ENCODE results near the gene CREBBP. TPM values are rescaled to one million over a fixed set of nuclear protein-coding genes. Genes with fewer than 3 reads are reported as not detected.

The CREBBP gene
- total RNA-seq, 4 donors from 2014 or later = 48.2 to 112 (median 74.9) TPM

DNA sequence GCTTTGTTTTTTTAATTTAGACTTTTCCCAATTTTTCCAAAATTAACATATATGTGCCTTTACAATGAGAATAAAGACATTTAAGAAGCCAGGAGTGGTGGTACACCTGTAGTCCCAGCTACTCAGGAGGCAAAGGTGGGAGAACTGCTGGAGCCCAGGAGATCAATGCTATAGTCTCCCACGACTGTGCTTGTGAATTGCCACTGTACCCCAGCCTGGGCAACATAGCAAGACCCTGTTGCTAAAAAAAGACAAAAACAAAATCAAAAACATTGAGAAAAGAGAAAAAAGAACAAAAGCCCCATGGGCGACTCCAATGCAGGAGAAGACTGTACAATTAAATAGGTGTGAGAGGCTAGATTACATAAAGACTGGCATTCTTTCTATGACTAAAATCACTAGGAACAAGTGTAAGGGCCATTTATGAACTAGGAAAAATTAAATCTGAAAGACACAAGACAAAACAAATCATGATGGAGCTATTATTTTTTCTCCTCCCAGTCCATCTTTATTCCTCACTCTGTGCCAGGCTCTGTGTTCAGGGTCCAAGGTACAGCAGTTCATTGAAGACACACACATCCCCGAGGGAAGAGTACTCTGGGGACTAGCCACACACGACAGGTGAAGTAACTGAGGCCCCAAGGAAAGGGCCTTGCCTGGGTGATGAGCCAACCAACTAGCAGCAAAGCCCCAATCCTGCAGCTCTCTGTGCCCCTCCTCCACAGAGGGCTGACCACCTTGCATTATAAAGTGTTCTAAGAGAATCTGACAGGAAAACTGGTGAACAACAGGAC, 79.8 kb downstream of the CREBBP start:
- H3K9me3 ChIP-seq = no peaks in the 10 kb centered on the region
- no peak for TF ChIP-seq POLR2A (IDR thresholded peaks at IDR 0.05; ENCODE audit: low read depth)
- TF ChIP-seq EP300 (IDR thresholded peaks at IDR 0.05) = no peak
- TF ChIP-seq, protein P1, sequence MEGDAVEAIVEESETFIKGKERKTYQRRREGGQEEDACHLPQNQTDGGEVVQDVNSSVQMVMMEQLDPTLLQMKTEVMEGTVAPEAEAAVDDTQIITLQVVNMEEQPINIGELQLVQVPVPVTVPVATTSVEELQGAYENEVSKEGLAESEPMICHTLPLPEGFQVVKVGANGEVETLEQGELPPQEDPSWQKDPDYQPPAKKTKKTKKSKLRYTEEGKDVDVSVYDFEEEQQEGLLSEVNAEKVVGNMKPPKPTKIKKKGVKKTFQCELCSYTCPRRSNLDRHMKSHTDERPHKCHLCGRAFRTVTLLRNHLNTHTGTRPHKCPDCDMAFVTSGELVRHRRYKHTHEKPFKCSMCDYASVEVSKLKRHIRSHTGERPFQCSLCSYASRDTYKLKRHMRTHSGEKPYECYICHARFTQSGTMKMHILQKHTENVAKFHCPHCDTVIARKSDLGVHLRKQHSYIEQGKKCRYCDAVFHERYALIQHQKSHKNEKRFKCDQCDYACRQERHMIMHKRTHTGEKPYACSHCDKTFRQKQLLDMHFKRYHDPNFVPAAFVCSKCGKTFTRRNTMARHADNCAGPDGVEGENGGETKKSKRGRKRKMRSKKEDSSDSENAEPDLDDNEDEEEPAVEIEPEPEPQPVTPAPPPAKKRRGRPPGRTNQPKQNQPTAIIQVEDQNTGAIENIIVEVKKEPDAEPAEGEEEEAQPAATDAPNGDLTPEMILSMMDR (IDR thresholded peaks at IDR 0.05) = no peak
- TF ChIP-seq POLR2AphosphoS5 (IDR thresholded peaks at IDR 0.05) = no peak
- intact Hi-C loops (cut with DNase I) = no loop called here
- H3K27me3 ChIP-seq = no peaks in the 10 kb centered on the region
- no peak for DNase-seq (ENCODE audit: extremely low spot score)
- no peak overlapping the region for H3K27ac ChIP-seq (replicated peaks in 1 of 4)
- H3K4me3 ChIP-seq = no peak overlapping the region
- WGBS = 81% methylated on average over 4 of the region's 4 CpGs
- H3K4me1 ChIP-seq = peaks cover 53 to 93% (median 83%) of the 10 kb centered on the region in 4 donors
- no peaks in the 10 kb centered on the region for H3K36me3 ChIP-seq

DNA sequence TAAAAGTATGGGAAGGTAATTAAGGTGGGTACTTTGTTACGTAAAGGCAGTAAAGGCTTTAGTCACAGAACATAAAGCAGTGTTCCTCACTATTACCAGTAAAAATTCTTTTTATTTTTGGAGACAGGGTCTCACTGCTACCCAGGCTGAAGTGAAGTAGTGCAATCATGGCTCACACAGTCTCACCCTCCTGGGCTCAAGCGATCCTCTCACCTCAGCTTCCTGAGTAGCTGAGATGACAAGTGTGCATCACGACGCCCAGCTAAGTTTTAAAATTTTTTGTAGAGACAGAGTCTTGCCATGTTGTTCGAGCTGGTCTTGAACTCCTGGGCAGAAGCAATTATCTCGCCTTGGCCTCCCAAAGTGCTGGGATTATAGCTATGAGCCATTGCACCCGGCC, 80.5 kb downstream of the CREBBP start:
- no peaks in the 10 kb centered on the region for H3K9me3 ChIP-seq
- H3K4me1 ChIP-seq = peaks cover 56 to 93% (median 83%) of the 10 kb centered on the region in 4 donors
- no peak for DNase-seq (ENCODE audit: extremely low spot score)
- H3K27ac ChIP-seq (replicated peaks in 1 of 4) = no peak overlapping the region
- H3K36me3 ChIP-seq = no peaks in the 10 kb centered on the region
- H3K27me3 ChIP-seq = no peaks in the 10 kb centered on the region
- intact Hi-C loops (cut with DNase I) = no loop called here
- TF ChIP-seq, protein P1 (IDR thresholded peaks at IDR 0.05) = no peak
- TF ChIP-seq POLR2A (IDR thresholded peaks at IDR 0.05; ENCODE audit: low read depth) (no peak), POLR2AphosphoS5 (IDR thresholded peaks at IDR 0.05) (no peak), EP300 (IDR thresholded peaks at IDR 0.05) (no peak)
- WGBS = 91% methylated on average over 7 of the region's 7 CpGs
- H3K4me3 ChIP-seq = no peak overlapping the region

DNA sequence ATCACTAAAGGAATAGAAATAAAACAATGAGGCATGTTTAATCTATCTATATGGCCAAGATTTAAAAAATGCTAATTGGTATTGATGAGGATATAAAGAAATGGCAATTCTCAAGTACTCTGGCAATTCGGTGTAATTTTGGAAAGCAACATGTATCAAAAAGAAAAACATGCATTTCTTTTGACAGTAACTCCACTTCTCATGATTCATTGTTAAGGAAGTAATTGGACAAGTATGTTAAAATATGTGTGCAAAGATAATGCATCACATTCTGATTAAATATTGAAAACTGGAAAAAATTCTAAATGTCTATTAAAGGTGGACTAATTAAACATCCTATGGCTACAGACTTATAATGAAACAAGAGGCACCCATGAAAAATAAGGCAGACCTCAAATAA, 81.2 kb downstream of the CREBBP start:
- WGBS = 57% methylated on average over 1 of the region's 1 CpG
- intact Hi-C loops (cut with DNase I) = no loop called here

DNA sequence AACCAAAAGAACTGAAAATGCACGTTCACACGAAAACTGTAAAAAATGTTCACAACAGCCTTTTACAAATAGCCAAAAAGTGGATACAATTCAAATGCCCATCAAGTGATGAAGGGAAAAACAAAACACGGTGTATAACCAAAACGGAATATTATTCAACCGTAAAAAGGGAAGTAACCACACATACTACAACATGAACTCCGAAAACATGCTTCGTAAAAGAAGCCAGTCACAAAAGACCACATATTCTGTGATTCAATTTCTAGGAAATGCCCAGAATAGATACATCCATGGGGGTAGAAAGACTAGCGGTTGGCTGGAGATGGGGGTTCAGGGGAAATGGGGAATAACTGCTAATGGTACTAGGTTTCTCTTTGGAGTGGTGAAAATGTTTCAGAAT, 81.7 kb downstream of the CREBBP start:
- no peaks in the 10 kb centered on the region for H3K27me3 ChIP-seq
- no peak overlapping the region for H3K4me3 ChIP-seq
- TF ChIP-seq POLR2AphosphoS5 (IDR thresholded peaks at IDR 0.05) (no peak), POLR2A (IDR thresholded peaks at IDR 0.05; ENCODE audit: low read depth) (no peak), EP300 (IDR thresholded peaks at IDR 0.05) (no peak)
- TF ChIP-seq, protein P1 (IDR thresholded peaks at IDR 0.05) = no peak
- peaks cover 51 to 93% (median 82%) of the 10 kb centered on the region in 4 donors for H3K4me1 ChIP-seq
- no peaks in the 10 kb centered on the region for H3K36me3 ChIP-seq
- WGBS = 86% methylated on average over 8 of the region's 8 CpGs
- no peaks in the 10 kb centered on the region for H3K9me3 ChIP-seq
- no peak for DNase-seq (ENCODE audit: extremely low spot score)
- intact Hi-C loops (cut with DNase I) = no loop called here
- H3K27ac ChIP-seq (replicated peaks in 1 of 4) = no peak overlapping the region

More for the DNA sequence above, 81.2 kb downstream of the CREBBP start:
- peaks cover 53 to 93% (median 84%) of the 10 kb centered on the region in 4 donors for H3K4me1 ChIP-seq
- H3K27me3 ChIP-seq = no peaks in the 10 kb centered on the region
- no peaks in the 10 kb centered on the region for H3K36me3 ChIP-seq
- H3K4me3 ChIP-seq = no peak overlapping the region
- TF ChIP-seq, protein P1 (IDR thresholded peaks at IDR 0.05) = no peak
- TF ChIP-seq EP300 (IDR thresholded peaks at IDR 0.05) (no peak), POLR2AphosphoS5 (IDR thresholded peaks at IDR 0.05) (no peak), POLR2A (IDR thresholded peaks at IDR 0.05; ENCODE audit: low read depth) (no peak)
- no peaks in the 10 kb centered on the region for H3K9me3 ChIP-seq
- no peak for DNase-seq (ENCODE audit: extremely low spot score)
- no peak overlapping the region for H3K27ac ChIP-seq (replicated peaks in 1 of 4)
